GM21381 (cell line): ENCODE measurements around the gene LRRC17.

Experiments
- ATAC-seq: cut with Tn5 transposase; IDR thresholded peaks from one replicate; pipeline ENCODE4 v1.9.1; 2021; ENCODE audit warnings: mild to moderate bottlenecking, moderate library complexity; ENCODE audit not compliant: unreplicated experiment

LRRC17 gene

DNA sequence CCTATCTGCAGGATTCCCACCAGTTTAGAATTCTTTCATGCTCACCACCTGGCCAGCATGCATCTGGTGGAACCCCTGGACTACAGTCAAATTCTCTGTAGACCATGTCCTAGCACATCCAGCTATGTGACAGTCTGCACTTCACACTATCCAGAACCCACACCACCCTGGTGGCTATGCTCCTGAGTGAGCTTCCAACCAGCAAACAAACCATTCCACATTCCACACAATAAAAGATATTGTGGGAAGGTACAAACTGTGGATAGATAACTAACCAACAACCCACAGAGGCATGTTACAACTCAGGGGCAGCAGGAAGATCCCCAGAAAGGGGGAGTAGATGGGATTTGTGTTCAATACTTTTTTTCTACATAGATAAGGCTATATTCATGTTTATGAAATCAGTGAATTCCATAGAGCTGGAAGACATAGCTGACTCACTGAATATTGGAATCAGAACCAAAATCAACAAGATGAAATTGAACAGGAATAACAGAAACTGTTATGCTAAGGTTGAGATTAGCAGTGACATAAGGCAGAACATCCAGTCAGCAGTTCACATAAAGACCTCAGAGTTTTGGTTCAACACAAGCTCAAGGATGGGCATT lies 72.5 kb downstream of the LRRC17 start:
- ATAC-seq = no peak

DNA sequence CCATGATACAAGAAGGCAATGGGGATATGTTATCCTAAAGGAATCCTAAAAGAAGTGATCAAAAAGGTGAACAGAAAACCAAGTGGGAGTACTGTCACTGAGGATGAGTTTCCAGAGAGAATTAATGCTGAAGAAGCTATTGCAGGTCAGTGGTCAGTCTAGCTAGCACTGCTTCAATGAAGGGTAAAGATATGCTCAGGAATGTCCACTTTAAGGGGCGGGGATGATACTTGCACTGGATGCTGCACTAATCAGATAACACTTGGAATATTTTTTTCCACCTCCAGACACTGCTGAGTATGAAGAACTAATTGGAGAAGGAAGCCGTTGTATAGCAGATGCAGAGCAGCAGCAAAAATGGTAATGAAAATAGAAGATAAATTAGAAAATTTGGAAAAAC lies 75.3 kb downstream of the LRRC17 start:
- ATAC-seq = no peak

DNA sequence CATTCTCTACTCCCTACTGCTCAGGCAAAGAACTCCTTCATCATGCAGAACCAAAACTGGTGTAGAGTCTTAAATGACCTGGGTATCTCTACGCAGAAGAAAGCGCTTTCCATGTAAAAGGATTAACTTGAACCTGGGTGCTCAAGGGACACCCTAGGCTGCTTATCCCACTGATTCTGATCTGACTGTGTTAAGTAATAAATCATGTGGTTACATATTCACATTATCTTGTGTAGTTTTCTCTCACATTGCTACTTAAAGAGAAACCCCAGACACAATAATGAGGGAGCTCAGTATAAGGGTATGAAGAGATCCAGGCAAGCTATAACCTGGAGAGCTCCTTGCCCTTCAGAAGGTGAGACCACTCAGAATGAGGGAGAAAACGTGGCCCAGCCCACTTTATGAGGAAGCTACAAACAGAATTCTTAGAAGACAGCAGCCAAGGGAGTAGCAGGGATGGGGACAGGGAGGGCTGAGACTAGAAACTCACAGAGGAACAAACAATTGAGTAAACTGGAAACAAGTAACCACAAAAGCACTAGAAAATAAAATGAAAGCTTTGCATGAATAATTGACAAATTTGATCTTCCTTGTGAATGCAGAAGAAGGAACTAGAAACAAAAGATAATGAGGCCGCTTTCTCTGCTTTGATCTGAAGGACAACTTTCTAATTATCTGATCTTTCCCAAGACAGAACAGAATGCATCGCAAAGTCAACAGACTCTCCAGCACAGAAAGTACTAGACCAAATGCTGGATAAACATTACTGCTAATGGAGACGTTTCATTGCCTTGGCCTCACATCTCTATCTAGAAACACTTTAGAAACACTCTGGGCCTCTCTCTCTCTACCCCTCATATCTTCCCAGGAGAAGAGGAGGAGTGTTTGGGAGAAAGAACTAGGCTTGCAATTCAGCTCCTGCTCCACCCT lies 76.1 kb downstream of the LRRC17 start:
- ATAC-seq = no peak

DNA sequence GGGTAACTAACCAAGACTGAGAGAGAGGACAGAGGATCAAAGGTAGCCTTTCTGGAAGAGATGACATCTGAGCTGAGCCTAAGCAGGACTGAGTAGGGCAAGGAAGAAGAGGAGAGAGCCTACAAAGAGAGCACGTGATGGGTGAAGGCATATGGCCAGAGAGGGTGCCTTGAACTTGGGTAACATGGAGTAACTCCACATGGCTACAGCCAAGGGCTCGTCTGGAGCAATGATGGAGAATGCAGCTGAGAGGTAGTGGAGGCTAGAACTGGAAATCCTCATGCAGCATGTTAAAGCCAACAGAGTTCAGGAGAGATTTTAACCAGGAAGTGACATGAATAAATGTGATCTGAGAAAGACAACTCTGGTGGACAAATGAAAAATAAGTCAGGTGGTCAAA lies 77.8 kb downstream of the LRRC17 start:
- ATAC-seq = no peak

DNA sequence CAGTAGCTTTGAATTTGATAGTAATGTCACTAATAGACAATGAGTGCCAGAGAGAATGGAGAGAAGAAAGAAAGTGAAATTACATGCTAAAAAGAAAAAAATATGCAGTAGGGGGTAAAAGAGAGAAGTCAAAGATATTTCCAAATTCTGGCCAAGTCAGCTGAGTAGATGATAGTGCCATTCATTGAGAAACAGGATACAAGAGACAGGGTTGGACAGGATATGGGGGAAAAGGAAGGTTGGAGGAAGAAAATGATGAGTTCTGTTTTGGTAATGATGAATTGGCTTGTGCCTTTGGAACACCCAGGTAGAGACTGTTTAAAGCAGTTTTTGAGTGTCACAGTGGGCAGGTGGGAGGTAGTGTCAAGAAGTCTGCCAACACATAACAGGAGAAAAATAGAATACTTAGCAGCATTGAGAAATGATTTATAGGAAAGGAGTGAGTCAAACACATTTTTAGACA lies 78.3 kb downstream of the LRRC17 start:
- no peak for ATAC-seq

DNA sequence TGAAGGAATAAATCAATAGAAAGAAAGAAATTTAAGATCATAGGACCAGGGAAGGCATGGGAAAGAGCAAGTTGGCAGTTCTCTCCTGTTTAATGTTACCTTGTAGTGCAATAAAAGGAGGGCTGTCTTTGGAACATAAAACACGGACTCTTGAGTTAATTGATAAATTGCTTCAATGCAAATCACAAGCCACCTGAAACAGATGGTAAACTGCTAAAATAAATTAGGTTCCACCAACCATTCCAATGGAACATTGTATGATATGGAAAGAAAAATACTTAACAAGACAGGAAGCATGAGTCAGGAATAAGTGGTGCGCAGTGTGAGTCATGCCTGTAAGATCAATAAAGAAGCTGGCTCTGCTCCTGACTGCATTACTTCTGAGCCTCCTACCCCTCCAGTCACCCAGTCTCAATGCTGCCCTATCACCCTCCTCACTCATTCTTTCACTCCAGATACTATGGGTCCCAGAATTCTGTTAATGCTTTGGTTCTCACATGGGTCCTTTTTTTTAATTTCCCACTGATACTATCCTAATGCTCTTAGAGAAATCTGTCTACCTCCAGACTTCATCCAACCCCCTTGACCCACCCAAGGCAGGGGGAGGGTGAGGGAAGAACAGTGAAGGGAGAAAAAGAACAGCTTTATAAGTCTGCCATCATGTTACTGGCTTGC lies 78.9 kb downstream of the LRRC17 start:
- ATAC-seq = no peak

DNA sequence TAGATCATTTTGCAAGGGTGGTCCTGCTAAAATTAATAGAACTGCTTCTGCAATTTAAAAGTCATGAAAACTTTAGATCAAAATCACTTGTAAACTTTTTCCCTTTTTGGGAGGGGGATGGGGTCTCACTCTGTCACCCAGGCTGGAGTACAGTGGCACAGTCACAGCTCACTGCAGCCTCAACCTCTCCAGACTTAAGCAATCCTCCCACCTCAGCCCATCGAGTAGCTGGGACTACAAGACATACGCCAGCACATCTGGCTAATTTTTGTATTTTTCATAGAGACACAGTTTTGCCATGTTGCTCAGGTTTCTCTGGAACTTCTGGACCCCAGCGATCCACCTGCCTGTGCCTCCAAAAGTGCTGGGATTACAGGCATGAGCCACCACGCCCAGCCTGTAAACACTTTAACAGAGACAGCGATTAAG lies 79.7 kb downstream of the LRRC17 start:
- ATAC-seq = no peak

DNA sequence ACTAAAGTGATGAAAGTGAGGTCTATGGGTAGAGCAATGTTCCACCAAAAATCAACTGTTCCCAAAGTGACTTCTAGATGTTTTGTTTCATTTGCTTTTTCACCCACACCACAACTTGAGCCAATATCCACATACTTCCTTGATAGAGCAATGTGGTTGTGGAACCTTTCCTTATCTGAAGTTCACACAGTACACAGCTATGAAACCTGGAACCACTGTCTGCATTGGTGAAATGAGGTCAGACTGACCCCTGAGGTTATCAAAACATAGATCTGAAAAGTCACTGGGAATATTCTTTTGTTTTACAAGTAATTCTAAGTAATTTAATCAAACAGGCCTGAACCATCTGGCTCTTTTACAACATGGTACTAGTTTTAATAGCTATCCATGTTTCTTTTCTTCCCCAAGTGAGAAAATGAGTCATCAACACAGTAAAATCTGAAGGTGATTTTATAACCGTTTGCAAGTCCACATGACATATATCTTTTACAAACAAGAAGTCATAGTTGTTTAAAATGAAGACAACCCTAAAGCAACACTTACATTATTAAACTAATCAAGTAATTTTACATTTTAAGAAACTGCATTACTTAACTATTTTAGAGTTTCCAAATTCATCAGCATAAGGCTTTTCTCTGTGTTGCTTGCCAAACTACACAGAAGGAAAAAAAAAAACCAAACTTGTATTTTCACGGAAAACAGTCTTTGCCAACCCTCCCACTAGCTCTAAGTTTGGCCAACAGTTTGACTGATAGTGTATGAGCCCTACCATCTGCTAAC lies 80.3 kb downstream of the LRRC17 start:
- ATAC-seq = no peak

DNA sequence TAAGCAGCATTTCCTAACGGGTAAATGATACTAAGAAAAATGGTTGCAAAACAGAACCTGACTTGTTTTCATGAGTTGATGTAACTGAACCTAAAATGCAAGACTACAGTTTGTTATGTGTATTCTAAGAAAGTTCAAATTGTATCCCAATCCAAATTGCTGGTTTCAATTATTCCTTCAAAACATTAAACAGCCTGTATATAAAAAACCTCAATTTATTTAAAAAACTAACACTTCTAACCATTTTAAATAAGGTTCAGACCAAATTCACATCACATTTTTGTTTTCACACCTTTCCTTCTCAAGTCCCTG lies 80.9 kb downstream of the LRRC17 start:
- ATAC-seq = no peak

DNA sequence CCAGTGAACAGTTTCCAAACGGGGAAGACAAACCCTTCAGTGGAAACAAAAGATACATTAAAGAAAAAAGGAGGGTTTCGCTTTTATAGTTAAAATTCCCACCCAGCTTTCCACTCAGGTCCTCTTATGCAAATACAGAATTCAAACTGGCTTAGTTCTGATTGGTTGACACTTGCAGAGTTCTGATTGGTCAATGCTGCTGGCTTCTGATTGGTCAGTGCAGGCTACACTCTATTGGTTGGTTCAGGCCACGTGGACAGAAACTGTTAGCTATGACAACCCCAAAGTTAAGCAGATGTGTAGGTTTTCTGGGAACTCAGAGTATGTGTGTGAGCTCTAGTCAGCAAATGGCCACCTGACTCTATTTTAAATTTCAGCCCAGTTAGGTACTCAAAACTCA lies 81.8 kb downstream of the LRRC17 start:
- ATAC-seq = no peak
